Endothelial cell of umbilical vein (primary cell): ENCODE measurements around the gene RCVRN. TPM values are rescaled to one million over a fixed set of nuclear protein-coding genes. Genes with fewer than 3 reads are reported as not detected.

ENCODE experiments used
- BruUV-seq: library from RNA; stranded (reverse); fragments of 400-500 nt; replicated peaks from 2 replicates; lab custom pipeline; 2021; lab: Mats Ljungman, UMichigan
- CTCF ChIA-PET: fragments of 300-600, 350-600 bp; sonication (Branson Sonifier 250); formaldehyde crosslinking; loops from one replicate; lab custom pipeline; 2021; ENCODE audit warnings: antibody characterized with exemption, inconsistent platforms; lab: Charles Lee
- POLR2A ChIA-PET: fragments of 300-600, 350-600 bp; sonication (Branson Sonifier 250); formaldehyde crosslinking; loops from one replicate; lab custom pipeline; 2021; ENCODE audit warnings: antibody characterized with exemption, inconsistent platforms; lab: Charles Lee
- DNase-seq: peaks from one replicate; pipeline ENCODE4 v3.0.0-alpha.2; 2011; ENCODE audit warnings: low read depth, low spot score
- FAIRE-seq: peaks from 2 replicates; lab custom pipeline; 2011; peaks lifted over from hg19 to GRCh38; lab: Jason Lieb, UNC
- H2AFZ ChIP-seq: 2 replicates; pipeline ENCODE4 v1.6.0; 2012; ENCODE audit warnings: low read depth, low read length, control low read depth, inconsistent platforms
- H3K27ac ChIP-seq: 2 replicates; pipeline ENCODE4 v1.5.1; 2011; ENCODE audit warnings: low read depth, mild to moderate bottlenecking, control low read depth, low read length, moderate library complexity; ENCODE audit not compliant: insufficient read depth
- H3K27me3 ChIP-seq, 2 experiments: 2 replicates each; pipeline versions ENCODE4 v1.6.0 to v1.6.1; 2011; ENCODE audit warnings: low read length in 2 of 2, mixed read lengths in 1 of 2; ENCODE audit not compliant: control insufficient read depth in 2 of 2, insufficient read depth in 2 of 2
- H3K36me3 ChIP-seq, 2 experiments: 2 replicates in 1 of 2; 3 replicates in 1 of 2; pipeline ENCODE4 v1.5.1; 2011; ENCODE audit warnings: low read length in 2 of 2, mild to moderate bottlenecking in 1 of 2, moderate library complexity in 1 of 2; ENCODE audit not compliant: control insufficient read depth in 2 of 2, insufficient read depth in 2 of 2; ENCODE audit errors: extremely low read depth in 1 of 2
- H3K4me1 ChIP-seq: 3 replicates; pipeline ENCODE4 v1.5.1; 2011; ENCODE audit warnings: mild to moderate bottlenecking, low read length; ENCODE audit not compliant: control insufficient read depth, insufficient read depth; ENCODE audit errors: extremely low read depth
- H3K4me2 ChIP-seq: 2 replicates; pipeline ENCODE4 v1.6.1; 2011; ENCODE audit warnings: low read length, control low read depth, mixed read lengths; ENCODE audit not compliant: insufficient read depth
- H3K4me3 ChIP-seq, 3 experiments: fragments of 200-600 bp in 1 of 3; sonication (generic), shearing (Covaris generic) in 1 of 3; replicated peaks in 1 of 3; 2 replicates each; pipeline ENCODE4 v1.5.1; 2011 to 2016; ENCODE audit warnings: control low read depth in 3 of 3, low read length in 3 of 3, mild to moderate bottlenecking in 2 of 3, inconsistent platforms in 1 of 3, low read depth in 1 of 3, moderate library complexity in 1 of 3; ENCODE audit not compliant: insufficient read depth in 1 of 3
- H3K79me2 ChIP-seq: 2 replicates; pipeline ENCODE4 v1.6.0; 2012; ENCODE audit warnings: low read length, inconsistent platforms; ENCODE audit not compliant: control insufficient read depth, insufficient read depth
- H3K9ac ChIP-seq: replicated peaks from 2 replicates; pipeline ENCODE3; 2011; ENCODE audit warnings: low read length, control low read depth; ENCODE audit not compliant: insufficient read depth; ENCODE audit errors: extremely low read depth
- H3K9me1 ChIP-seq: replicated peaks from 3 replicates; pipeline ENCODE4 v1.6.0; 2011; ENCODE audit warnings: mild to moderate bottlenecking, low read length; ENCODE audit not compliant: control insufficient read depth, insufficient read depth; ENCODE audit errors: extremely low read depth
- H3K9me3 ChIP-seq: replicated peaks from 2 replicates; pipeline ENCODE4 v1.5.1; 2012; ENCODE audit warnings: low read length, inconsistent platforms; ENCODE audit not compliant: control insufficient read depth, insufficient read depth
- H4K20me1 ChIP-seq: replicated peaks from 2 replicates; pipeline ENCODE3; 2011; ENCODE audit warnings: mild to moderate bottlenecking, low read length; ENCODE audit not compliant: control insufficient read depth, insufficient read depth; ENCODE audit errors: extremely low read depth
- CTCF ChIP-seq, 2 donors: IDR thresholded peaks; 1 replicate in 1 of 2; 2 replicates in 1 of 2; pipeline ENCODE4 v1.5.1; 2011; ENCODE audit warnings: low read length in 2 of 2, mild to moderate bottlenecking in 2 of 2, moderate library complexity in 2 of 2, control low read depth in 1 of 2, inconsistent platforms in 1 of 2, low read depth in 1 of 2; ENCODE audit not compliant: insufficient read depth in 1 of 2; ENCODE audit errors: extremely low read depth in 1 of 2
- EZH2 ChIP-seq: IDR thresholded peaks from 2 replicates; pipeline ENCODE4 v1.6.1; 2012; ENCODE audit warnings: borderline replicate concordance, low read depth, mild to moderate bottlenecking, moderate library complexity, low read length, inconsistent platforms; ENCODE audit not compliant: severe bottlenecking
- FOS ChIP-seq: IDR thresholded peaks from 2 replicates; pipeline ENCODE4 v1.6.1; 2011; ENCODE audit warnings: mild to moderate bottlenecking, low read length, moderate library complexity, borderline replicate concordance; ENCODE audit not compliant: insufficient read depth
- GATA2 ChIP-seq: IDR thresholded peaks from 2 replicates; pipeline ENCODE4 v1.7.0; 2011; ENCODE audit warnings: low read depth, mild to moderate bottlenecking, moderate library complexity, mixed read lengths, low read length; ENCODE audit not compliant: insufficient read length, insufficient read depth
- JUN ChIP-seq: IDR thresholded peaks from 2 replicates; pipeline ENCODE4 v1.6.1; 2011; ENCODE audit warnings: borderline replicate concordance, low read depth; ENCODE audit not compliant: insufficient read length, insufficient read depth
- MAX ChIP-seq: IDR thresholded peaks from 2 replicates; pipeline ENCODE4 v1.6.1; 2011; ENCODE audit not compliant: insufficient read depth, insufficient read length
- MYC ChIP-seq: IDR thresholded peaks from one replicate; pipeline ENCODE4 v1.6.1; 2011; ENCODE audit warnings: mild to moderate bottlenecking, low read depth, low read length
- POLR2A ChIP-seq: IDR thresholded peaks from 2 replicates; pipeline ENCODE4 v1.6.1; 2012; ENCODE audit warnings: low read depth, mild to moderate bottlenecking, control low read depth, low read length
- POLR2AphosphoS5 ChIP-seq: IDR thresholded peaks from 2 replicates; pipeline ENCODE4 v1.6.1; 2012; ENCODE audit warnings: low read depth, mild to moderate bottlenecking, control low read depth, low read length, moderate library complexity; ENCODE audit not compliant: insufficient read depth
- dilution Hi-C: fragments of 300-500 bp; cut with MboI; formaldehyde crosslinking; loops from one replicate; pipeline ENCODE4 v1.15.0; 2019; ENCODE audit warnings: low sequenced_read_pairs; ENCODE audit not compliant: extremely low pct_ligation_motif_present
- intact Hi-C: fragments of 100-400 bp; cut with micrococcal nuclease; formaldehyde crosslinking; loops from one replicate; pipeline ENCODE4 v1.10.0; 2022
- polyA plus RNA-seq, 4 experiments: library from polyadenylated mRNA; depleted of rRNA in 3 of 4; stranded (reverse) in 3 of 4; unstranded in 1 of 4; fragments of >200 nt; gene quantifications; 2 replicates each; pipeline versions ENCODE4 v1.2.1 to v1.2.3, GENCODE V29; 2011 to 2012; ENCODE audit warnings: missing spikeins in 1 of 4
- total RNA-seq: library from RNA; stranded (reverse); gene quantifications from 2 replicates; pipeline ENCODE4 v1.2.3, GENCODE V29; 2021

RCVRN gene
- total and polyA plus RNA-seq, 2 donors (not counting 3 experiments of a cell fraction or from before 2014, with no cell fraction given): not detected

- CTCF ChIA-PET: no interaction called here
- intact Hi-C loops (no loop called here), dilution Hi-C loops (no loop called here)
- Histone ChIP-seq H3K36me3 (no peaks in the 10 kb centered on the region), H2AFZ (no peak overlapping the region), H3K4me3 (no peak overlapping the region), H4K20me1 (no peaks in the 10 kb centered on the region), H3K79me2 (no peaks in the 10 kb centered on the region), H3K9ac (no peak overlapping the region), H3K27me3 (no peaks in the 10 kb centered on the region), H3K9me3 (no peaks in the 10 kb centered on the region), H3K9me1 (no peaks in the 10 kb centered on the region), H3K4me1 (no peaks in the 10 kb centered on the region), H3K27ac (no peak overlapping the region), H3K4me2 (no peak overlapping the region)
- POLR2A ChIA-PET: no interaction called here
- DNase-seq: no peak
- no TSS peak for BruUV-seq
- TF ChIP-seq CTCF (IDR thresholded peaks at IDR 0.05; ENCODE audit: extremely low read depth in 1 of 2, insufficient read depth in 1 of 2, low read depth in 1 of 2, low read length in 2 of 2) (no peak), MYC (no peak), JUN (no peak), POLR2A (no peak), POLR2AphosphoS5 (no peak), MAX (no peak)
- no peak for FAIRE-seq
Measured at GRCh38 chr17:9868552-9868951, 36.5 kb downstream of the RCVRN start.

GRCh38 chr17:9865586-9865985 is 39.5 kb downstream of the RCVRN start:
- no peak for FAIRE-seq
- H3K4me3 ChIP-seq: no peak overlapping the region
- no peak overlapping the region for H3K27ac ChIP-seq
- no peak for TF ChIP-seq MAX
- TF ChIP-seq JUN: no peak
- no peak for TF ChIP-seq CTCF (IDR thresholded peaks at IDR 0.05; ENCODE audit: extremely low read depth in 1 of 2, insufficient read depth in 1 of 2, low read depth in 1 of 2, low read length in 2 of 2)
- no peak for TF ChIP-seq MYC
- TF ChIP-seq POLR2A: no peak
- TF ChIP-seq POLR2AphosphoS5: no peak
- TF ChIP-seq EZH2: no peak
- no peak for TF ChIP-seq FOS
- no peak for TF ChIP-seq GATA2
- H4K20me1 ChIP-seq: no peaks in the 10 kb centered on the region
- no TSS peak for BruUV-seq
- H3K27me3 ChIP-seq: no peaks in the 10 kb centered on the region
- dilution Hi-C loops: no loop called here
- no peaks in the 10 kb centered on the region for H3K9me1 ChIP-seq
- ChIA-PET POLR2A (no interaction called here), CTCF (no interaction called here)
- intact Hi-C loops: no loop called here
- H3K9ac ChIP-seq: no peak overlapping the region
- H3K79me2 ChIP-seq: no peaks in the 10 kb centered on the region
- no peaks in the 10 kb centered on the region for H3K4me1 ChIP-seq
- no peak for DNase-seq
- peaks cover 2% of the 10 kb centered on the region for H3K9me3 ChIP-seq
- no peak overlapping the region for H3K4me2 ChIP-seq
- H2AFZ ChIP-seq: no peak overlapping the region
- H3K36me3 ChIP-seq: no peaks in the 10 kb centered on the region
